ENCODE data around the gene ERAP2.
"Not testable (repeated sequence)": the region's sequence is repeated elsewhere in the genome, so short reads cannot be mapped to it uniquely, and the experiment has no call there.

ERAP2 gene

DNA sequence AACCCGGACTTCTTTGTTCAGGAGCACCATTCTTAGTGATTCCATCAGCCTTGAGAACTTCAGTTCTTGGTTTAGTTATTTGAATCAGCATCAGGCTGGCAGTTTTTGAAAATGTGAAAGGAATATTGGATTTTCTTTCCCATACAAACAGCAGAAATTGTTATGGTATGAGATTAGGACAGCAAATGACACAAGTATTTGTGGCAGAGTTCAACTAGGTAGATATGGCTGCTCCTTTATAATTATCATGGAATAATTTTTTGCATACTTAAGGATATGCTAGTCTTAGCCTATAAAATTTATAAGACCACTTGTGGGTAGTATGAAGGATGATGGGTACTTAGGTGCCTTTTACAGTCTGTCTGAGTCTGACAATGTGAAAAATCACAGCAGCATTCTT, 25.5 kb downstream of the ERAP2 start:
- no peak for DNase-seq

DNA sequence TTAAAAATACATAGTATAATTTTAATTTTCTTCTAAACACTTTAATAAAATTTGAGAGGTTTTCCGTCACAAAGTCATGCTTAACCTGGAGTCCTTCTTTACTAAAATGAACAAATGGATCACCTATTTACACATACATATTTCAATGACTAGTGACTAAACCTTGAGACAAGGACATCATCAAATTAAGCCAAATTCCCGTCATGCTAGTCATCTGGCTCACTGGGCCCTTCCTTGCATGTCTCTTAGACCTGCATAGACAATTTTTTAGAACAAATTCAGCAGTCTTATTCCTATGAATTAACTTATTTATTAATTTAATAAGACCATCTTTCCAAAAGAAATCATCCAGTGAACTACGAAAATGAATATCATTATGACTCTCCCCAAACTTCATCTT, 26.6 kb downstream of the ERAP2 start:
- no peak for DNase-seq

DNA sequence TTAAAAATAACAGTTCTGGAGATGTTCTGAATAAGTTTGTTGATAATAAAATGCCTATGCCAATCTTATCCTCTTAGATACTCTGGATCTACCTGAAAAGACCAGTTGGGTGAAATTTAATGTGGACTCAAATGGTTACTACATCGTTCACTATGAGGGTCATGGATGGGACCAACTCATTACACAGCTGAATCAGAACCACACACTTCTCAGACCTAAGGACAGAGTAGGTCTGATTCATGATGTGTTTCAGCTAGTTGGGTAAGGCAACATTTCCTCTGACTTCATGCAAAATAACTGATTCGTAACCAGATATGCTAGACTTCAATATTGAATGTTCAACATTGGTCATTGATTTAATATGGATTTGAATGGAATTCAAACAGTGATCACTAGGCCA, 27.0 kb downstream of the ERAP2 start:
- DNase-seq = no peak

DNA sequence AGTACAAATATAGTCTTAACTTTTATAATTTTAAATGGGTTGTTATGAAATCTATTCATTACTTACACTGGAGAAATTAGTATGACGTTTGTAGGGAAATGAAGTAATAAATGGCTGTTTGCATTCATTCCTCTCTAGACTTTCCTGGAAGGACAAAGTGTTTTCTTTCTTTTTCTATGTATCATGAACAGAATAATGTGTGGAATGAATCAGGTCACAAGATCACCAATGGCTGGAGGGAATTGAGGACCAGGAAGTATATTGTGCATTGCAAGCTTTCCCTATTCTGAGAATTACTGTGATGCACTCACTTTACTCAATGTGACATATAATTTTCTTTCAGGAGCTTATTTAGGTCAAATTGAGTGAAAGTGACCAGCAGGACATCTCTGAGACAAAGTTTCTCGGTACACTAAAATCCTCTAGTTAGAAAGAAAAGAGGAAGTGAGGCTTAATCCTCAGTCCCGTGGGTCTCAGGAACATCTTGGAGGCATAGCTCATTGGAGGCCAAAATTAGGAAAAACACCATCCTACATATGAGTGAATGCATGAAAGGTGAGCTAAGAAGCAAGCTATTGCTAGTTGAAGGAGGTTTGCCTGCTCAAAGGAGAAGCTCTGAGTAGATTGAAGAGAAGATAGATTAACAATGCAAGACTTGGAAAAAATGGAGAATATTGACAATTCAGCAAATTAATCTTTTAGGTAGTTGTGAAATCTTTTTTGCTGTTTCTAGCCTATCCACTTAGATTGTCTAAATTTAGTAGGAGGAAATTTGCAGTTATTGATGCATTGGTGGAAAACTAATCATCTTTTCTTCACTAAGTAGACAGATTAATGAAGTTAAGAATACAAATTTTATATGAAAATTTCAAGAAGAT, 28.0 kb downstream of the ERAP2 start:
- no peak for DNase-seq

DNA sequence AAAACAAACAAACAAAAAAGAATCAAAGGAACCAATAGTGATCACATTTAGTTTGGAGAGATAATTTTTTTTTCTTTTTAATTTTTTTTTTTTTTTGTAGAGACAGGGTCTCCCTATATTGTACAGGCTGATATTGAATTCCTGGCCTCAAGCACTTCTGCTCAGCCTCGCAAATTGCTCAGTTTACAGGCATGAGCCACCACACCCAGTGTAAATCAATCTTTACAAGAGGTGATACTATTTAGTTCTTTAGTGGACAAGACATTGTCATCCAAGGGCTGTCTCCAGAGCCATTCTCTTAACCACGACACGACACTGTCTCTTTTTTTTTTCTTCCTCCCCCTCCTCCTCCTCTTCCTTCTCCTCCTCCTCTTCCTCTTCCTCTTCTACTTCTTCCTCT, 29.6 kb downstream of the ERAP2 start:
- no peak for DNase-seq

DNA sequence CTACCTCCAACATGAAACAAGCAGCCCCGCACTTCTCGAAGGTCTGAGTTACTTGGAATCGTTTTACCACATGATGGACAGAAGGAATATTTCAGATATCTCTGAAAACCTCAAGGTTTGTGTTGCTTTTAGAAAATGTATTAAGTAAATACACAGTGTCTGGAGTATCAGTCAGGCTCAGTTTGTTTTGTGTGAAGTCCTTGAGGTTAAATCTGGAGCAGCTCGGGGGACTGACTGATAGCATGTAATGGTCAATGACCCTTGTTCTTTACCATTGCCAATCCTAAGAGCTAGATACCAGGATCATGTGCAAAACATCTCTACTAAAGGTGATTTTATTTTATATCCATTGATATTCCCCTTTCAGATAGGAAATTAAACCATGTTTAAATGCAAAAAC, 32.7 kb downstream of the ERAP2 start:
- no peak for DNase-seq

DNA sequence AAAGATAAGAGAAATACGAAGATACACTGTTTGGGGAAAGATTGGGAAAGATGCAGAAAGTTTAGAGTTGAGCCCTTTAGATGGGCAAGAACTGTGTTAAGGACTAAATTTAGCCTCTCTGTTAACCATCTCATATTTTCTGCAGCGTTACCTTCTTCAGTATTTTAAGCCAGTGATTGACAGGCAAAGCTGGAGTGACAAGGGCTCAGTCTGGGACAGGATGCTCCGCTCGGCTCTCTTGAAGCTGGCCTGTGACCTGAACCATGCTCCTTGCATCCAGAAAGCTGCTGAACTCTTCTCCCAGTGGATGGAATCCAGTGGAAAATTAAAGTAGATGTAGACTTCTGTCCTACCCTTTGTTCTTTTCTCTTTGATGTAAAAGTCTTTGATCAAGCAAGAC, 33.1 kb downstream of the ERAP2 start:
- DNase-seq = no peak

DNA sequence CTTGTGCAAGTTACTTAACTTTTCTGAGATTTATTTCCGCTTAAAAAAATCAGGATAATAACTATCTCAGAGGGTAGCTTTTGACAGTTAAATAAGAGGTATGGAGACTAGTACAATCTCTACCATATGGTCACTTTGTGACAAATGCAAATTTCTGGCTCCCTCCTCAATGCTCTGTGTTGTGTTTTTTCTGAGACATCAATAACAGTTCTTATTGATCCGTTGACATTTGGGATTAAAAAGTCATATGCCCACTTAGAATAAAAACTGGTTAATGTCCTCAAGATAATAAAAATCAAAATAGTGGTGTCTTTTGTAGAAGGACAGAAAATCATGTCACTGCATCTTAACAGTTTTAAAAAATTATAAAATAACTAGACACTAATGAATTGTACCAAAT, 34.8 kb downstream of the ERAP2 start:
- no peak for DNase-seq

DNA sequence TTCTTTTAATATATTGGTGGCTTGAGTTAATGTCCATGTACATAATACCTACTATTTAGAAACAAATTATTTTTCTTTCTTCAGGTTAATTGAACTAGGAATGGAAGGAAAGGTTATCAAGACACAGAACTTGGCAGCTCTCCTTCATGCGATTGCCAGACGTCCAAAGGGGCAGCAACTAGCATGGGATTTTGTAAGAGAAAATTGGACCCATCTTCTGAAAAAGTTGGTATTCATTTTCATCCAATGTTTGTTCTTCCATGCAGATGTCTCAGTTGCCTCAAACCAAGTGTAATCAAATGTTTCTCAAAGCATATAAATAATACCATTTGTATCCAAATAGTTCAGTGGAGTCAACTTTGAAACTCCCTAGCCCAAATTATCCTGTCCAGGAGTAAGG, 36.9 kb downstream of the ERAP2 start:
- DNase-seq = no peak

DNA sequence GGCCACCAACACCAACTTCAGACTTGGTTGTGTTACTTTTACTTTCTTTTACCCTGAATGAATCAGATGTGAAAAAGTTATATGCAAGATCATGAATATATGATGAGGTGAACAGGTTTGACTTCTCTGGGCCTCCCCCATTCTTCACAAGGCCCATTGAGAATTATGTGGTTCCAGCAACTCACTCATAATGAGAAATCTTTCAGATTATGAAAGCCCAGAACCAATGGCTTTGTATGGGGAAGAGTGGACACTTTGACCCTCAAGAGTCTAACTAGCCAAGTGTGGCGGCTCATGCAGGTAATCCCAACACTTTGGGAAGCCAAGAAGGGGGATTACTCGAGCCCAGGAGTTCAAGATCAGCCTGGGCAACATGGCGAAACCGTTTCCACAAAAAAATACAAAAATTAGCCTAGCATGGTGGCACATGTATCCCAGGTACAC, 43.5 kb downstream of the ERAP2 start:
- DNase-seq = no peak

DNA sequence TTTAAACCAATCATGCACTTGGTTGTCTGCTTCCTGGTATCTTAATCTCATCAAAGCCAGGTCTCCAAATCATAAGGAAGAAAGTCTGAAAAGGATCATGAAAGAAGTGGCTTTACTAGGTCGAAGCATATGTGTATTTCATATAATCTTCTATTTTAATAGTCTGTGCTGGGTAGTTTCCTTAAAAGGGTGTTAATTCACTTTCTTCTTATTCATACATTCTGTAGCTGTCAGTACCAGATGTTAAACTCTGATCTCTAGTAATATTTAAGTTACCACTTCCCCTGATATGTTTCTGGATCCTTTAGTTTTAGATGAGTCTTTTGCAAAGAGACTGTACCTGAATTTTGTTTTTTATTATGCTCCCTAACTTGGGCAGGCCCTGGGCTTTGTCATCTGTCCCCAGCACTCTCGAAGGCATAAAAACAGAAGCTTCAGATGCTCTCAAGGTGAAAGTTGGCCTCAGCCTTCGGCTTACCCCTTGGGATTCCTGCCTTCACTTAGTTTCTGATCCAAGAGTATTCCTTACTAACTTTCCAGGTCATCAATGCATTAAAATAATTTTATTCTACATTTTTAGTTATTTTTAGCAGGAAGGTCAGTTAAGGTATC, 44.5 kb downstream of the ERAP2 start:
- no peak for DNase-seq

DNA sequence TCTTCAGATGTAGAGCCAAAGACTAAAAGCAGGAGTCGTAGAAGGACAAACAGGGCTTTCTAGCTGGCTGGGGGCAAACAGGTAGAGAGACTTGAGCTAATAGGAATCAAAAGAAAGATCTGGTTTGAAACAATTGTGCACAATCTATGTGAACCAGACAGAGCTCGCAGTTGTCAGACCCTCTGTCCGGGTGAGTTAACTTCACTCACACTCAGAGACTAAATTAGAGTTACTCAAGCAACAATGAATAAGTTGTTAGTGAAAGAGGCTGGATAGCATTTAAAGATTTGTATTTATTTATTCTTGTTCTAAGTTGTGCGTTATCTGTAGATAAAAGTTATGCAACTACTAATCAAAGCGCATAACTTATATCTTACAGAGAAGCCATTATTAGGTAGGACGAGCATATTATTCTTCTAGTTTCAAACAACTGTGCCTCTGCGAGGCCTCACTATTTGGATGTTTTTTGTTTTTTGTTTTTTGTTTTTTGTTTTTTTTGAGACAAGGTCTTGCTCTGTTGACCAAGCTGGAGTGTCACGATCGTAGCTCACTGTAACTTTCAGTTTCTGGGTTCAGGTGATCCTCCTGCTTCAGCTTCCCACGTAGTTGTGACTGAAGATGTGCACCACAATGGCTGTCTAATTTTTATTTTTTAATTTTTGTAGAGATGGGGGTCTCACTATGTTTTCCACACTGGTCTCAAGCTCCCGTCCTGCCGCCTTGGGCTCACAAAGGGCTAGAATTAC, 46.4 kb downstream of the ERAP2 start:
- DNase-seq = no peak

DNA sequence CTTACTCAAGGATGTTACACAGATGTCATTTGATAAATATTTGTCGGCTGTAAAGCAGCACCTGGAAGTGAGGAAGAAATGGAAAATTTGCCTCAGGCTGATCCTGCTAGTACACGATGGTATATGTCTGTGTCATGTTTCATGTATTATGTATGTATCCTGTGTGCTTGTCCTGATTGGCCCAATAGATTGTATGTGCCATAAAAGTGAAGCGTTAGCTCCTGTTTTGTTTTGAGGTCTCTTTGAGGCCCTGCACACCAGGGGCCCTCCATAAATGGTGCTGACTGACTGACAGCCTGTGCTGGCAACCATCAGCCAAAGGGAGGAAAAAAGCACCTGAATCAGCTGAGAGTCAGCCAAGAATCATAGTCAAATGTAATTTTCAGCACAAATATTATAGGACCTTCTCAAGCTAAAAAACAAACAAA, 47.7 kb downstream of the ERAP2 start:
- peak; percentile 5 for DNase-seq

DNA sequence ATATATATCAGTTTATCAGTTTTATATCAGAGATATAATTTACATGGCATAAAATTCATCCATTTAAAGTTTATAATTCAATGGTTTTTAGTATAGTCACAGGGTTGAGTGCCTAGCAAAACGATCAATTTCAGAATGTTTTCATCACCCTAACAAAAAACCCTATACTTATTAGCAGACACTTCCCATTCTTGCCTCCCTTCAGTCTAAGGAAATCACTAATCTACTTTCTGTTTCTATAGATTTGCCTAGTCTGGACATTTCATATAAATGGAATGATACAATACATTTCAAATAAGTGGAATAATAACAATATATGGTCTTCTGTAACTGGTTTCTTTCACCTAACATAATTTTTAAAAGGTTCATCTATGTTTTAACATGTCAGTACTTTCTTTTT, 50.0 kb downstream of the ERAP2 start:
- DNase-seq = no peak

DNA sequence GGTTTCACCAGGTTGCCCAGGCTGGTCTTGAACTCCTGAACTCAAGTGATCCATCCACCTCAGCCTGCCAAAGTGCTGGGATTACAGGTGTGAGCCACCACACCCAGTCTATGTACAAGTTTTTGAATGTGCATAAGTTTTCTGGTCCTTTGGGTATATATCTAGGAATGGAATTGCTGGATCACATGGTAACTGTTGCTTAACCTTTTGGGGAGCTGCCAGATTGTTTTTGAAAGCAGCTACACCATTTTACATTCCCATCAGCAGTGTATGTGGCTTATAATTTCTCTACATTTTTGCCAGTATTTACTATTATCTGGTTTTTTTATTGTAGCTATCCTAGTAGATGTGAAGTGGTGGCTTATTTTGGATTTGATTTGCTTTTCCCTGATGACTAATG, 50.7 kb downstream of the ERAP2 start:
- DNase-seq = no peak

DNA sequence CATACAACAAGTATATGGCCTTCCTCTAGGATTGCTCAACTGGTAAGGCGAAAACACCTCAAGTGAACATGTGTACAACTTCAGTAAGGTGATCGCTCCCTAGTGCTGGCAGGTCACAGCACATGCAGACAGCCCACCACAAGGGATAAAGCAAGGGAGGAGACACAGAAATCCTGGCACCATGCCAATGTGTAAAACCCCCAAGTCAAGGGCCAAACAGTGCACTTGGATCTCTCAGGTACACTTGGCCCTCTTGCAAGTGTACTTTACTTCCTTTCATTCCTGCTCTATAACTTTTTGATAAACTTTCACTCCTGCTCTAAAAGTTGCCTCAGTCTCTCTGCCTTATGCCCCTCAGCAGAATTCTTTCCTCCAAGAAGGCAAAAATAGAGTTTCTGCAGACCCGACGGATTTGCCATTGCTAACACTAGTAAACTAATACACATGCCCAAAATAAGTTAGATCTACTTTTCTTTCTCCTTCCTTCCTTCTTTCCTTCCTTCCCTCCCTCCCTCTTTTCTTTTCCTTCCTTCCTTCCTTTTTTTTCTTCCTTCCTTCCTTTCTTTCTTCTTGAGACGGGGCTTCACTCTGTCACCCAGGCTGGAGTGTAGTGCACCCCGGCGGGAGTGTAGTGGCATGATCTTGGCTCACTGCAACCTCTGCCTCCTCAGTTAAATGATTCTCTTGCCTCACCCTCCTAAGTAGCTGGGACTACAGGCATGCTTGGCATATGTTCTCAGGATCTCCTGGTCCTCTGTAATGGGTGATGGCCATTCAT, 52.8 kb downstream of the ERAP2 start:
- no peak for DNase-seq

DNA sequence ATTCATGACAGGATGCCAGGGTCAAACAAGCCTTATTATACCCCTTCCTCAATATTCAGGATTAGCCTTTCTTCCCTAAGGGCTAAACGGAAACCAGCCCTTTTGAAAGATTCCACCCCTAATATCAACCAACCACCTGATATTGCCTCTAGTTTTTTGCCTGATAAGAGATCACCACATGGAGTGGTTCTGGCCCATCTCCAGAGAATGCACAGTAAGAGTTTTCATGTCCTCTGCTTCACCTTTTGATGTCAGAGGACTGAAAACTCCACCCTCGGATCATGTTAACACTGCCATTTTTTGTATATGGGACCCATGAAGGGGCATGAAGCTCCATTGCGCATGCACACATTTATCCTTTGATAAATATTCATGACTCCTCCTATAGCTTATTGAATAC, 53.8 kb downstream of the ERAP2 start:
- no peak for DNase-seq

DNA sequence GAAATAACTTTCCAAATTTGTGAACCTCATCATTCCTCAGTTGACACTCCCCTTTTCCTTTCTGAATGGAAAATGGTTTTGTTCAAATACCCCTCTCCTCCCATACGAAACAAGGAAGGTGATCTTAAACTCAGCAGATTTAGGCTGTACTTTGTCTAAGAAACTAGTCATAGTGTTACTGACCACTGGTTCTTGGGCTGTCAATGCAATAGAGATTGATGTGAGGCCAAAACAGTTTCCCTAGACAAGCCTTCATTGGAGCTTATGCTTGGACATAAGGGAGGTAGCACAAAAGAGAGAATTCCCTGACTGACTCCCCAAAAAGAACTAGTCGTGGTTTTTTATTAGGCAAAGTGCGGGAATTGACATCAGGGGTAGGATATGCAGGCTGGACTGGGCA, 54.3 kb downstream of the ERAP2 start:
- no peak for DNase-seq

DNA sequence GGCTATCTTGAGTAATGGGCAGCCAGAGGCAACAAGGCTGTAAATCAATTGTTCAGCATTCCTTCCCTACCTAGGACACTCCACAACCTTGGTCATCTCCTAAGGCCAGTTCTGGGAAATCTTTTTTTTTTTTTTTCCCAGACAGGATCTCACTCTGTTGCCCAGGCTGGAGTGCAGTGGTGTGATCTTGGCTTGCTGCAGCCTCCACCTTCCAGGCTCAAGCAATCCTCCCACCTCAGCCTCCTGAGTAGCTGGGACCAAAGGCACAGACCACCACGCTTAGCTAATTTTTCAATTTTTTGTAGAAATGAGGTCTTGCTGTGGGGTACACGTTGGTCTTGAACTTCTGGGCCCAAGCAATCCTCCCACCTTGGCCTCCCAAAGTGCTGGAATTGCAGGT, 54.7 kb downstream of the ERAP2 start:
- not testable (repeated sequence) for DNase-seq

DNA sequence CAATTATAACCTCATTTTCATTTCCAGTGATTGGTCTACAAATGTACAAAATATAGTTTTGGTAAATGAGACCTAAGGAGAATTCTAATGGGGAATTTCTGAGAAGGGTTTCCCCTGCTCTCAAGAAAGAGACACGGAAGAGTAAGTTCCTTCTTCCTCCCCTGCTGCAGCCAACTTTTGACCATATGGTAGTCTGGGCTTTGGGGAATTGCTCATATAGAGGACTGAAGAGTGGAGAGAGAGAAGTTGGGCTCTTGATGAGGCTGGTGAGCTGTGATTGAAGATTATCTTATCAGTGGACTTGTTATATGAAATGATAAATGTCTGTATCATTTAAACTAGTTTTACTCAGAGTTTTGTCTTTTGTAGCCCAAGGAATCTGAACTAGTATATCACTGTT, 55.3 kb downstream of the ERAP2 start:
- DNase-seq = no peak

DNA sequence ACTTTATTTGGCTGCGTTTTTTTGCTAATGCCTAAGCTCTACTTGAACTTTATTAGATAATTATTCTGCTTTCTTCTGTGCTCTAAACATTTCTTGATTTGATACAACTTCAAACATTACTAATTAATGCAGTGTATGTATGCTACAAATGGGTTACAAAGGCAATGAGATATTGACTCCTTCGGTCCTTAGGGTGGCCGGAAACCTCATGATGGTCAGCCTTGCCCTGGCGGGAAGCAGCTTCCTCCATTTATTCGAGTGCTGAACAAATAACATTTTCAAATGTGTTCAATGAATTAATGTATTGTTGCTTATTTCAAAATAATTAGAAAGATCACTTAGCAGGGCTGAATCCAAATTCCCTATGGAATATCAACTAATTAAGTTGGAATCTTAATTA, 55.7 kb downstream of the ERAP2 start:
- no peak for DNase-seq

DNA sequence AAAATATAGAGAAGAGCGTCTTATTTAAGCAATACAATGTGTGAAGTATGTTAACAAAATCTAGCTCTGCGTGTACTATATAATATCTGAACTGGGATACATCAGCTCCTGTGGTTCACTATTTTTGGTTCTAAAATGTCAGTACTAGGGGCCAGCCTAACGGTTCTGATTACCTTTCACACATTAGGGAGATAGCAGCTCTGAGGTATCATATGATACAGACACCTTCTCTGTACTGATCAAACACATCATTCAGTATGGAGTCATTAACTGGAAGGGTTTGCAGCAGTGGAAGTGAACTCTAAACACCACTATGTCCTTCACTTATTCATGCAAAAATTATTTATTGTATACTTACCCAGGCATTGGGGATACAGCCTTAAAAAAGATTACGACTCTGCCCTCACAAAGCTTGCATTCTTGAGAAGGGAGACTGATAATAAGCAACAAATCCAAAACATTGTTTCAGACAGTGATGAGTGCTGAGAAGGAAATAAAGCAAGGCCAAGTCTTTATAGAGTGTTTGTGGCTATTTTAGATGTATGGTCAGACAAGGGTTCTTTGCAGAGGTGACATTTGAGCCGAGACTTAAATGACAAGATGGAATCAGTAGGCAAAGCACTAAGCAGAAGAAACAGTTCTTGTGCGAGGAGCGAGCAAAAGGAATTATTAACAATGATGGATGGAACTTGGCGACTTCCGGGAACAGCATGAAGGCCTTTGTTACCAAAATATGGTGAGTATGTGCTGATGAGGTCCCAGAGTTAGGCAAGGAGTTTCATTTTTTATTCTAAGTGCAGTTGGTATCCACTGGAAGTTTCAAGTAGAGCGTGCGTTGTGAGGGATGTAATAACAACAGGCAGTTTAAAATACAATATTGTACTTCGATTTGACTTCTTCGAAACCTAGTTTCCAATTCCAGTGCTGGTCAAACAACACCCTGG, 57.7 kb downstream of the ERAP2 start:
- no peak for DNase-seq
